Measurements from ENCODE around the gene ARHGAP45. TPM values are rescaled to one million over a fixed set of nuclear protein-coding genes. Genes with fewer than 3 reads are reported as not detected.
"Not testable (repeated sequence)": the region's sequence is repeated elsewhere in the genome, so short reads cannot be mapped to it uniquely, and the experiment has no call there.

Gene ARHGAP45
- 4.3 and 11.6 TPM in 2 replicates for total RNA-seq (2014; rRNA removed; shearing (Covaris generic))

GRCh38 chr19:1066748-1067340, at the start of gene ARHGAP45:
TSS of gene ARHGAP45 (plus strand) at chr19:1067167. CDS start at chr19:1067406, 239 bp downstream.
- no peak for DNase-seq (ENCODE audit: low read depth)

- DNase-seq (ENCODE audit: low read depth), result no peak
Observed at GRCh38 chr19:1017906-1018305, 49.1 kb upstream of the ARHGAP45 start.

GRCh38 chr19:1018393-1018792, 48.6 kb upstream of the ARHGAP45 start:
- no peak for DNase-seq (ENCODE audit: low read depth)

GRCh38 chr19:1018932-1019615, 47.9 kb upstream of the ARHGAP45 start:
- DNase-seq (ENCODE audit: low read depth), result no peak

GRCh38 chr19:1019616-1019961, 47.4 kb upstream of the ARHGAP45 start:
- DNase-seq (ENCODE audit: low read depth), result no peak

GRCh38 chr19:1019980-1020867, 46.7 kb upstream of the ARHGAP45 start:
- DNase-seq (ENCODE audit: low read depth), result no peak

- DNase-seq (ENCODE audit: low read depth), result peak; percentile 99
Observed at GRCh38 chr19:1020868-1021425, 46.0 kb upstream of the ARHGAP45 start, which contains the start of gene TMEM259. TSS of gene TMEM259 (minus strand) at chr19:1021123. CDS start at chr19:1020996, 127 bp downstream.

GRCh38 chr19:1023883-1024188, 43.1 kb upstream of the ARHGAP45 start:
- not testable (repeated sequence) for DNase-seq (ENCODE audit: low read depth)

GRCh38 chr19:1025080-1025479, 41.9 kb upstream of the ARHGAP45 start:
- not testable (repeated sequence) for DNase-seq (ENCODE audit: low read depth)

GRCh38 chr19:1025960-1026782, 40.8 kb upstream of the ARHGAP45 start, which contains the start of gene CNN2:
TSS of gene CNN2 (plus strand) at chr19:1026608. CDS start at chr19:1026662, 54 bp downstream.
- DNase-seq (ENCODE audit: low read depth), result peak; percentile 90

- no peak for DNase-seq (ENCODE audit: low read depth)
Observed at GRCh38 chr19:1026783-1027649, 40.0 kb upstream of the ARHGAP45 start.

- DNase-seq (ENCODE audit: low read depth), result no peak
Observed at GRCh38 chr19:1027650-1028061, 39.3 kb upstream of the ARHGAP45 start.

- DNase-seq (ENCODE audit: low read depth), result peak; percentile 95
Observed at GRCh38 chr19:1028062-1028926, 38.7 kb upstream of the ARHGAP45 start.

- no peak for DNase-seq (ENCODE audit: low read depth)
Observed at GRCh38 chr19:1032264-1032867, 34.6 kb upstream of the ARHGAP45 start.

GRCh38 chr19:1035998-1036621, 30.9 kb upstream of the ARHGAP45 start:
- DNase-seq (ENCODE audit: low read depth), result no peak

- DNase-seq (ENCODE audit: low read depth), result no peak
Observed at GRCh38 chr19:1037621-1038064, 29.3 kb upstream of the ARHGAP45 start.

- no peak for DNase-seq (ENCODE audit: low read depth)
Observed at GRCh38 chr19:1038978-1039645, 27.9 kb upstream of the ARHGAP45 start.

Data from Daoy (cell line).